Activated CD4-positive, alpha-beta T cell treated with anti-CD3 and anti-CD28 coated beads, Interleukin-2, amount 10 ng/mL, durations not matched to agents 7 days and 5 days (primary cell): ENCODE data around the gene SLC44A5. TPM values are rescaled to one million over a fixed set of nuclear protein-coding genes. Genes with fewer than 3 reads are reported as not detected.
"Not testable (repeated sequence)": the region's sequence is repeated elsewhere in the genome, so short reads cannot be mapped to it uniquely, and the experiment has no call there.

ENCODE experiments used
- CTCF ChIA-PET: fragments of 350-600 bp; sonication (Branson Sonifier 250); formaldehyde crosslinking; loops from one replicate; lab custom pipeline; 2021; ENCODE audit warnings: antibody characterized with exemption; lab: Charles Lee
- POLR2A ChIA-PET: fragments of 350-600 bp; sonication (Branson Sonifier 250); formaldehyde crosslinking; loops from one replicate; lab custom pipeline; 2021; ENCODE audit warnings: antibody characterized with exemption; lab: Charles Lee
- DNase-seq: peaks from one replicate; pipeline ENCODE4 v3.0.0-alpha.2; 2020
- H3K27ac Mint-ChIP-seq: one replicate; pipeline ENCODE4 v1.8.0; 2021; ENCODE audit warnings: mild to moderate bottlenecking, moderate library complexity, mixed read lengths
- H3K27me3 Mint-ChIP-seq: one replicate; pipeline ENCODE4 v1.8.0; 2021; ENCODE audit warnings: mixed read lengths
- H3K36me3 Mint-ChIP-seq: one replicate; pipeline ENCODE4 v1.8.0; 2021; ENCODE audit warnings: low read depth, mixed read lengths
- H3K4me1 Mint-ChIP-seq: one replicate; pipeline ENCODE4 v1.8.0; 2021; ENCODE audit warnings: mixed read lengths
- H3K4me3 Mint-ChIP-seq: one replicate; pipeline ENCODE4 v1.8.0; 2021; ENCODE audit warnings: mild to moderate bottlenecking, moderate library complexity, mixed read lengths
- H3K9me3 Mint-ChIP-seq: one replicate; pipeline ENCODE4 v1.8.0; 2021; ENCODE audit warnings: mixed read lengths
- total RNA-seq, 2 experiments: library from RNA; stranded (reverse); gene quantifications; one replicate each; pipeline ENCODE4 v1.2.3, GENCODE V29; 2021

The SLC44A5 gene
- total RNA-seq, 2 experiments from 2014 or later = not detected

- POLR2A ChIA-PET = no interaction called here
- H3K27ac Mint-ChIP-seq = no peak overlapping the region
- H3K4me3 Mint-ChIP-seq = no peak overlapping the region
- no peaks in the 10 kb centered on the region for H3K4me1 Mint-ChIP-seq
- H3K36me3 Mint-ChIP-seq = no peaks in the 10 kb centered on the region
- H3K9me3 Mint-ChIP-seq = no peaks in the 10 kb centered on the region
- CTCF ChIA-PET = interaction anchor here (0.6 kb wide), 1 partner anchor 82 kb away, joined by 3 read pairs; no protein-coding TSS in a partner anchor
- H3K27me3 Mint-ChIP-seq = peaks cover 2% of the 10 kb centered on the region
- DNase-seq = no peak
These were observed 376.4 kb downstream of the SLC44A5 start for GRCh38 chr1:75234562-75234961.

- Mint-ChIP-seq H3K4me1 (no peaks in the 10 kb centered on the region), H3K27me3 (peaks cover 2% of the 10 kb centered on the region), H3K4me3 (no peak overlapping the region), H3K27ac (no peak overlapping the region), H3K9me3 (no peaks in the 10 kb centered on the region), H3K36me3 (no peaks in the 10 kb centered on the region)
- DNase-seq = no peak
- CTCF ChIA-PET = interaction anchor here (0.6 to 0.9 kb wide), 3 partner anchors 12 to 239 kb away, joined by 3 to 5 read pairs (median 4); no protein-coding TSS in a partner anchor
- POLR2A ChIA-PET = no interaction called here
These were observed 377.5 kb downstream of the SLC44A5 start for GRCh38 chr1:75233302-75233929.

- H3K27ac Mint-ChIP-seq = no peak overlapping the region
- no peaks in the 10 kb centered on the region for H3K9me3 Mint-ChIP-seq
- H3K4me3 Mint-ChIP-seq = no peak overlapping the region
- CTCF ChIA-PET = no interaction called here
- no peaks in the 10 kb centered on the region for H3K4me1 Mint-ChIP-seq
- POLR2A ChIA-PET = no interaction called here
- H3K36me3 Mint-ChIP-seq = no peaks in the 10 kb centered on the region
- no peaks in the 10 kb centered on the region for H3K27me3 Mint-ChIP-seq
- no peak for DNase-seq
These were observed 390.8 kb downstream of the SLC44A5 start for GRCh38 chr1:75220072-75220471.

GRCh38 chr1:75214017-75214416, 396.9 kb downstream of the SLC44A5 start:
- ChIA-PET POLR2A (no interaction called here), CTCF (no interaction called here)
- no peak for DNase-seq
- Mint-ChIP-seq H3K36me3 (no peaks in the 10 kb centered on the region), H3K4me1 (no peaks in the 10 kb centered on the region), H3K4me3 (no peak overlapping the region), H3K27me3 (no peaks in the 10 kb centered on the region), H3K9me3 (no peaks in the 10 kb centered on the region), H3K27ac (no peak overlapping the region)

- Mint-ChIP-seq H3K36me3 (no peaks in the 10 kb centered on the region), H3K27ac (no peak overlapping the region), H3K4me3 (no peak overlapping the region), H3K4me1 (no peaks in the 10 kb centered on the region), H3K9me3 (no peaks in the 10 kb centered on the region), H3K27me3 (no peaks in the 10 kb centered on the region)
- ChIA-PET CTCF (no interaction called here), POLR2A (no interaction called here)
- DNase-seq = no peak
These were observed 399.3 kb downstream of the SLC44A5 start for GRCh38 chr1:75211648-75212047.

- POLR2A ChIA-PET = no interaction called here
- H3K4me1 Mint-ChIP-seq = no peaks in the 10 kb centered on the region
These were observed 402.1 kb downstream of the SLC44A5 start for GRCh38 chr1:75208862-75209261.

GRCh38 chr1:75203415-75204277, 407.3 kb downstream of the SLC44A5 start:
- POLR2A ChIA-PET = no interaction called here
- Mint-ChIP-seq H3K9me3 (no peaks in the 10 kb centered on the region), H3K4me3 (no peak overlapping the region), H3K27ac (no peak overlapping the region), H3K36me3 (no peaks in the 10 kb centered on the region), H3K27me3 (peaks cover 2% of the 10 kb centered on the region), H3K4me1 (no peaks in the 10 kb centered on the region)
- no peak for DNase-seq
- CTCF ChIA-PET = interaction anchor here (0.6 to 0.7 kb wide), 2 partner anchors 19 to 31 kb away, joined by 3 to 5 read pairs; no protein-coding TSS in a partner anchor

More at GRCh38 chr1:75208862-75209261, 402.1 kb downstream of the SLC44A5 start:
- H3K27ac Mint-ChIP-seq = no peak overlapping the region
- DNase-seq = no peak
- H3K27me3 Mint-ChIP-seq = no peaks in the 10 kb centered on the region
- no peaks in the 10 kb centered on the region for H3K9me3 Mint-ChIP-seq
- H3K4me3 Mint-ChIP-seq = no peak overlapping the region
- H3K36me3 Mint-ChIP-seq = no peaks in the 10 kb centered on the region
- CTCF ChIA-PET = no interaction called here

- Mint-ChIP-seq H3K36me3 (no peaks in the 10 kb centered on the region), H3K4me3 (no peak overlapping the region), H3K9me3 (no peaks in the 10 kb centered on the region), H3K27me3 (peaks cover 2% of the 10 kb centered on the region), H3K4me1 (no peaks in the 10 kb centered on the region), H3K27ac (no peak overlapping the region)
- CTCF ChIA-PET = interaction anchor here (0.6 kb wide), 1 partner anchor 402 kb away, joined by 4 read pairs; no protein-coding TSS in a partner anchor
- no peak for DNase-seq
- POLR2A ChIA-PET = no interaction called here
These were observed 408.2 kb downstream of the SLC44A5 start for GRCh38 chr1:75202751-75203150.

- DNase-seq = no peak
- POLR2A ChIA-PET = no interaction called here
- no peak overlapping the region for H3K27ac Mint-ChIP-seq
- H3K4me3 Mint-ChIP-seq = no peak overlapping the region
- no peaks in the 10 kb centered on the region for H3K36me3 Mint-ChIP-seq
- CTCF ChIA-PET = no interaction called here
- no peaks in the 10 kb centered on the region for H3K9me3 Mint-ChIP-seq
- H3K27me3 Mint-ChIP-seq = peaks cover 2% of the 10 kb centered on the region
- H3K4me1 Mint-ChIP-seq = no peaks in the 10 kb centered on the region
These were observed 412.2 kb downstream of the SLC44A5 start for GRCh38 chr1:75198761-75199160.

GRCh38 chr1:75198163-75198562, 412.8 kb downstream of the SLC44A5 start:
- Mint-ChIP-seq H3K27me3 (peaks cover 2% of the 10 kb centered on the region), H3K9me3 (no peaks in the 10 kb centered on the region), H3K4me3 (no peak overlapping the region), H3K36me3 (no peaks in the 10 kb centered on the region), H3K27ac (no peak overlapping the region), H3K4me1 (no peaks in the 10 kb centered on the region)
- POLR2A ChIA-PET = no interaction called here
- CTCF ChIA-PET = no interaction called here
- no peak for DNase-seq

- no peak overlapping the region for H3K4me3 Mint-ChIP-seq
- no peak for DNase-seq
- no peaks in the 10 kb centered on the region for H3K36me3 Mint-ChIP-seq
- no peak overlapping the region for H3K27ac Mint-ChIP-seq
- H3K27me3 Mint-ChIP-seq = no peaks in the 10 kb centered on the region
- POLR2A ChIA-PET = no interaction called here
- H3K4me1 Mint-ChIP-seq = no peaks in the 10 kb centered on the region
- CTCF ChIA-PET = no interaction called here
- H3K9me3 Mint-ChIP-seq = no peaks in the 10 kb centered on the region
These were observed 422.0 kb downstream of the SLC44A5 start for GRCh38 chr1:75188892-75189291.

GRCh38 chr1:75181214-75181955, 429.5 kb downstream of the SLC44A5 start:
- H3K4me1 Mint-ChIP-seq, H3K27me3 Mint-ChIP-seq, DNase-seq, H3K27ac Mint-ChIP-seq, H3K36me3 Mint-ChIP-seq, H3K9me3 Mint-ChIP-seq, CTCF ChIA-PET, H3K4me3 Mint-ChIP-seq, POLR2A ChIA-PET: not testable (repeated sequence)
